ENCODE measurements around the gene ANKFY1. TPM values are rescaled to one million over a fixed set of nuclear protein-coding genes. Genes with fewer than 3 reads are reported as not detected.
"Not testable (repeated sequence)": the region's sequence is repeated elsewhere in the genome, so short reads cannot be mapped to it uniquely, and the experiment has no call there.

The ANKFY1 gene
- total RNA-seq, 1 experiment from 2014 or later = 29.5 TPM

- H3K27me3 ChIP-seq (replicated peaks) = no peaks in the 10 kb centered on the region
- H3K4me1 ChIP-seq (replicated peaks) = peaks cover 15% of the 10 kb centered on the region
- peaks cover 29% of the 10 kb centered on the region for H3K36me3 ChIP-seq
- no peaks in the 10 kb centered on the region for H3K9me3 ChIP-seq (replicated peaks)
- DNase-seq (ENCODE audit: low read depth in 1 of 2, low spot score in 2 of 2) = peak in 1 of 2 experiments; percentile 10
- peak overlapping the region; percentile 86 for H3K27ac ChIP-seq
- H3K4me3 ChIP-seq = peak overlapping the region; percentile 89
These were observed 121.5 kb downstream of the ANKFY1 start for GRCh38 chr17:4142107-4142900.

GRCh38 chr17:4140125-4140524, 123.7 kb downstream of the ANKFY1 start:
- Histone ChIP-seq H3K9me3 (replicated peaks) (no peaks in the 10 kb centered on the region), H3K4me1 (replicated peaks) (peaks cover 15% of the 10 kb centered on the region), H3K36me3 (peaks cover 36% of the 10 kb centered on the region), H3K4me3 (no peak overlapping the region), H3K27me3 (replicated peaks) (no peaks in the 10 kb centered on the region), H3K27ac (no peak overlapping the region)
- no peak for DNase-seq (ENCODE audit: low read depth in 1 of 2, low spot score in 2 of 2)

GRCh38 chr17:4138906-4139526, 124.8 kb downstream of the ANKFY1 start:
- H3K27me3 ChIP-seq (replicated peaks); H3K9me3 ChIP-seq (replicated peaks); H3K27ac ChIP-seq; DNase-seq (ENCODE audit: low read depth in 1 of 2, low spot score in 2 of 2); H3K4me3 ChIP-seq; H3K4me1 ChIP-seq (replicated peaks): not testable (repeated sequence)
- H3K36me3 ChIP-seq = peaks cover 38% of the 10 kb centered on the region

GRCh38 chr17:4136373-4136772, 127.4 kb downstream of the ANKFY1 start:
- Histone ChIP-seq H3K27ac (no peak overlapping the region), H3K4me3 (no peak overlapping the region), H3K27me3 (replicated peaks) (no peaks in the 10 kb centered on the region), H3K36me3 (peaks cover 30% of the 10 kb centered on the region), H3K9me3 (replicated peaks) (no peaks in the 10 kb centered on the region), H3K4me1 (replicated peaks) (peaks cover 3% of the 10 kb centered on the region)
- no peak for DNase-seq (ENCODE audit: low read depth in 1 of 2, low spot score in 2 of 2)

GRCh38 chr17:4135489-4135888, 128.3 kb downstream of the ANKFY1 start:
- Histone ChIP-seq H3K36me3 (peaks cover 25% of the 10 kb centered on the region), H3K4me1 (replicated peaks) (no peaks in the 10 kb centered on the region), H3K27me3 (replicated peaks) (no peaks in the 10 kb centered on the region), H3K4me3 (no peak overlapping the region), H3K9me3 (replicated peaks) (no peaks in the 10 kb centered on the region), H3K27ac (no peak overlapping the region)
- no peak for DNase-seq (ENCODE audit: low read depth in 1 of 2, low spot score in 2 of 2)

DNA sequence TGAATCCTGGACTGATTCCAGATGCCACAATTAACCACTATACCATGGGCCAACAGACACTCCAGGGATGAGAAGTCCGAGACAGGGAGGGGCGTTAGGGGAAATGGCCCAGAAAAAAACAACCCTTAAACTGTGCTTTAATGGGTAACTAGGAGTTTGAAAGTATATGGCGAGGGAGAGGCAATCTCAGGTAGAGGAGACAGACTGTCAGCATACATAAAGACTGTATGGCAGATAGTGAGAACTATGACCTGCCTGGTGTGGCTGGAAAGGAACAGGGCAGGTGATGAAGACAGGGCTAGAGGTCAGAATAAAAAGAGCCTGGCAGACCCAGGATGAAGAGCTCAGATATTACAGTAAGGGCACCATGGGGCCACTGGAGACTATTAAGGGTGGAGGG, 129.1 kb downstream of the ANKFY1 start:
- DNase-seq (ENCODE audit: low read depth in 1 of 2, low spot score in 2 of 2) = no peak
- no peaks in the 10 kb centered on the region for H3K27me3 ChIP-seq (replicated peaks)
- no peaks in the 10 kb centered on the region for H3K4me1 ChIP-seq (replicated peaks)
- peaks cover 17% of the 10 kb centered on the region for H3K36me3 ChIP-seq
- H3K27ac ChIP-seq = no peak overlapping the region
- no peaks in the 10 kb centered on the region for H3K9me3 ChIP-seq (replicated peaks)
- H3K4me3 ChIP-seq = no peak overlapping the region

GRCh38 chr17:4130715-4131114, 133.1 kb downstream of the ANKFY1 start:
- peaks cover 2% of the 10 kb centered on the region; the same call in 1 of the 2 replicates for H3K36me3 ChIP-seq
- H3K27ac ChIP-seq = no peak overlapping the region
- no peaks in the 10 kb centered on the region for H3K9me3 ChIP-seq (replicated peaks)
- DNase-seq (ENCODE audit: low read depth in 1 of 2, low spot score in 2 of 2) = no peak
- no peak overlapping the region for H3K4me3 ChIP-seq
- no peaks in the 10 kb centered on the region for H3K27me3 ChIP-seq (replicated peaks)
- no peaks in the 10 kb centered on the region for H3K4me1 ChIP-seq (replicated peaks)

DNA sequence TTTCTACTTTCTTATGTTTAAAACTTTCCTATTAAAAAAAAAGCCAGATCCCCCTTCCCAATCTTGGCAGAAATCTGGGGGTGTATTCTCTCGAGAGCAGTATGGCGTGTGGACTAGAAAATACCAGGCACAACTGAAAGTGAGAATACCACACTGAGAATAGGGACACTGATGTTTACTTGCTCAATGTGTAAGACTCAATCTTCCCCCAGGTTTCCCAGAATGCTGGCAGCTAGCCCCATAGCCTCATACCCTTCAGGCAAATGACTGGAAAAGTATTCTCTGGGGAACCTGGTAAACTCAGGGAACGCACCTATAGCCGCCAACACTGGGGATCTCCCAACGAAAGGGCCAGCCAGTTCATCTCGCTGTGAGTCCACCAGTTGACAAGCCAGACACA, 136.2 kb downstream of the ANKFY1 start:
- Histone ChIP-seq H3K27me3 (replicated peaks) (no peaks in the 10 kb centered on the region), H3K9me3 (replicated peaks) (no peaks in the 10 kb centered on the region), H3K27ac (no peak overlapping the region), H3K4me3 (no peak overlapping the region), H3K4me1 (replicated peaks) (no peaks in the 10 kb centered on the region), H3K36me3 (peaks cover 9% of the 10 kb centered on the region)
- no peak for DNase-seq (ENCODE audit: low read depth in 1 of 2, low spot score in 2 of 2)

DNA sequence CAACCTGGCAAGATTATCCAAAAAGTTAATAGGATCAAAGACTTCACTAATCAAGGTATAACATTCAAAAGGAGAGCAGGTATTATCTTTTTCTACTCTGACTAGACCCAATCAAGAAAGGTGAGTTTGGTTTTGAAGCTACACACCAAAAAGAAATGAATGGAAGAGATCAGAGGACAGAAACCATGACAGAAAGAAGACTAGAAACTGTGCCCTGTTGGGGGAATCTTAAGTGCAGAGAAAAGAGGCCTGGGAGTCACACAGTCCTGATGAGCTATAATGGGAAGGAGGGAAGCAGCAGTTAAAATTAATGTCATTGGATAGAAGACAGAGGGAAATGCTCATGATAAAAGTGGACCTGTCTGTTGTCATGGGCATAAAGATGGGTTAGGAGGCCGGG, 138.2 kb downstream of the ANKFY1 start:
- Histone ChIP-seq H3K4me3 (no peak overlapping the region), H3K27me3 (replicated peaks) (no peaks in the 10 kb centered on the region), H3K27ac (no peak overlapping the region), H3K36me3 (peaks cover 20% of the 10 kb centered on the region), H3K9me3 (replicated peaks) (no peaks in the 10 kb centered on the region), H3K4me1 (replicated peaks) (no peaks in the 10 kb centered on the region)
- DNase-seq (ENCODE audit: low read depth in 1 of 2, low spot score in 2 of 2) = no peak

DNA sequence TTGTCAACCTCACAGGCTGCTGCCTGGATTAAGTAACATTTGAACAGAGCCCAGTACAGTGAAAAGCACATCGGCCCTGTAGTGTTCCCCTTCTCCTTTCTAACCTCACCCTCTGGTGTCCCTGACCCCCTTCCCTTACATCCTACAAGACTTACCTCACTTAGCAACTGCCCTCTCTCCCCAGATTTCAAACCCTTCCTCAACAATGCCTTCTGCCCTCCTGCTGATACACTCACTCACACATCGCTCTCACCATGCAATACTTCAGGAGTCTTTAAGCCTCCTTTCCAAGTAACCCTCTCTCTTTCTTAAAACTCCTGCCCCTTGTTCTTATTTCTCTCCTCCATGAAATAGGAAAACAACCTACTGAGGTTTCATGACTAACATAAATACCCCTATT, 138.8 kb downstream of the ANKFY1 start:
- Histone ChIP-seq H3K4me1 (replicated peaks) (no peaks in the 10 kb centered on the region), H3K9me3 (replicated peaks) (no peaks in the 10 kb centered on the region), H3K27ac (no peak overlapping the region), H3K36me3 (peaks cover 20% of the 10 kb centered on the region), H3K4me3 (no peak overlapping the region), H3K27me3 (replicated peaks) (no peaks in the 10 kb centered on the region)
- DNase-seq (ENCODE audit: low read depth in 1 of 2, low spot score in 2 of 2) = no peak

GRCh38 chr17:4120332-4120731, 143.4 kb downstream of the ANKFY1 start:
- no peak for DNase-seq (ENCODE audit: low read depth in 1 of 2, low spot score in 2 of 2)
- no peak overlapping the region for H3K27ac ChIP-seq
- H3K9me3 ChIP-seq (replicated peaks) = no peaks in the 10 kb centered on the region
- H3K4me3 ChIP-seq = no peak overlapping the region
- H3K4me1 ChIP-seq (replicated peaks) = no peaks in the 10 kb centered on the region
- no peaks in the 10 kb centered on the region for H3K27me3 ChIP-seq (replicated peaks)
- peaks cover 44% of the 10 kb centered on the region for H3K36me3 ChIP-seq

DNA sequence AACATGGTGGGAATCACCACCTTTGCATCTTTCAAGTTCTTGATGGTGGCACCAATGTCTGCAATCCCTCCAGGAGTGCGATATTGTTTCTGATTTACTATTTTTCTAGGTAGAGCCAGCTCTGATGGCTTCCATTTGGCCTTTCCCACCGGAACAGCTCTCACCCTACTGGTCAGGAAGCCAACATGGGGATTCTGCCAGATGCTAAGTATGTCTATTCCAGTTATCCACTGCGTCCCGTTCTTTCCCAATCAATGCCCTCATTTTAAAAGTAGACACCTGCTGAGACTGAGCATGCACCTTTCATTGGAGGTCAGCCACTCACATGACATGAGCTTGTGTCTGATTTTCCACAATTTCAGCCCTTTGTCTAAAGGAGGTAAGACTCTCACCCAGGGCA, 144.5 kb downstream of the ANKFY1 start:
- no peaks in the 10 kb centered on the region for H3K4me1 ChIP-seq (replicated peaks)
- DNase-seq (ENCODE audit: low read depth in 1 of 2, low spot score in 2 of 2) = no peak
- no peaks in the 10 kb centered on the region for H3K9me3 ChIP-seq (replicated peaks)
- H3K36me3 ChIP-seq = peaks cover 48% of the 10 kb centered on the region
- H3K27me3 ChIP-seq (replicated peaks) = no peaks in the 10 kb centered on the region
- no peak overlapping the region for H3K4me3 ChIP-seq
- H3K27ac ChIP-seq = no peak overlapping the region

DNA sequence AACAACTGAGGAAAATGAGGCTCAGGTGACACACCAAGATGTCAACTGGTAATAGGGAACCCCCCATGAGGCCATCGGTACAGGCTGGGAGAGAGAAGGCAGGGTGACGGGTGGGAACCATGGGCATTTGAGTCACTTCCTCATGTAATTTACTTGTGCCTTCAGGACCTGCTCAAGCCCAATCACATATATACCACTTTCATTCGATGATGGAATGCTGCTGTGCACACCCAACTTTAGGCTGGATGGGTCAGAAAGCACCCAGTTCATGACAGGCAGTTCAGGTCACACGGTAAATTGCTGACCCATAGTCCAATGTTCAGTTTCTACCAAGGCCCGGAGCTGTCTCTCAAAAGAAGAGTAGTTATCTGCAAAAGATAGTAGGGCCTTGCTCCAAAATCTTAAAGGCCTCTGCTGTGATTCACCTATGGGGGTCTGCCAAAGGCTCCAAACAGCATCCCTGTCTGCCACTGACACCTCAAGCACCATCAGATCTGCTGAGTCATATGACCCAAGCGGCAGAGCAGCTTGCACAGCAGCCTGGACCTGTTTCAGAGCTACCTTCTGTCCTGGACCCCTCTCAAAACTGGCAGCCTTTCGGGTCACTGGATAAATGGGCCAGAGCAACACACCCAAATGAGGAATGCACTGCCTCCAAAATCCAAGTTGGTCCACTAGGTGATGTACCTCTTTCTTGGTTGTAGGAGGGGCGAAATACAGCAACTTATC, 145.6 kb downstream of the ANKFY1 start:
- no peak for DNase-seq (ENCODE audit: low read depth in 1 of 2, low spot score in 2 of 2)
- Histone ChIP-seq H3K36me3 (peaks cover 50% of the 10 kb centered on the region), H3K4me1 (replicated peaks) (no peaks in the 10 kb centered on the region)

GRCh38 chr17:4116516-4116915, 147.3 kb downstream of the ANKFY1 start:
- Histone ChIP-seq H3K36me3 (peaks cover 52% of the 10 kb centered on the region), H3K9me3 (replicated peaks) (no peaks in the 10 kb centered on the region), H3K27ac (no peak overlapping the region), H3K4me1 (replicated peaks) (no peaks in the 10 kb centered on the region), H3K4me3 (no peak overlapping the region), H3K27me3 (replicated peaks) (no peaks in the 10 kb centered on the region)
- DNase-seq (ENCODE audit: low read depth in 1 of 2, low spot score in 2 of 2) = no peak

More for the DNA sequence above, 145.6 kb downstream of the ANKFY1 start:
- H3K27ac ChIP-seq = no peak overlapping the region
- H3K9me3 ChIP-seq (replicated peaks) = no peaks in the 10 kb centered on the region
- H3K4me3 ChIP-seq = no peak overlapping the region
- no peaks in the 10 kb centered on the region for H3K27me3 ChIP-seq (replicated peaks)

Measured in SJSA1 (cell line).